H9 (cell line): ENCODE measurements around the gene SCTR. TPM values are rescaled to one million over a fixed set of nuclear protein-coding genes. Genes with fewer than 3 reads are reported as not detected.

Source experiments
- DNase-seq: peaks from one replicate; pipeline ENCODE4 v3.0.0-alpha.2; 2017
- H2AFZ ChIP-seq: one replicate; pipeline ENCODE4 v1.6.1; 2013; ENCODE audit warnings: mild to moderate bottlenecking, low read length, control low read depth, moderate library complexity
- H2AK5ac ChIP-seq: 2 replicates; pipeline ENCODE4 v1.6.1; 2013; ENCODE audit warnings: low read length, control low read depth, mixed read lengths; ENCODE audit not compliant: insufficient read length
- H2BK120ac ChIP-seq: one replicate; pipeline ENCODE4 v1.6.1; 2013; ENCODE audit warnings: low read depth, mild to moderate bottlenecking, low read length, control low read depth, inconsistent platforms; ENCODE audit not compliant: poor library complexity, severe bottlenecking
- H2BK12ac ChIP-seq: 2 replicates; pipeline ENCODE4 v1.6.1; 2013; ENCODE audit warnings: low read length, control low read depth, mixed read lengths, low read depth; ENCODE audit not compliant: insufficient read length
- H2BK15ac ChIP-seq: 2 replicates; pipeline ENCODE4 v1.6.1; 2013; ENCODE audit warnings: low read depth, low read length, control low read depth
- H2BK20ac ChIP-seq: one replicate; pipeline ENCODE4 v1.6.1; 2013; ENCODE audit warnings: low read depth, mild to moderate bottlenecking, low read length, control low read depth, inconsistent platforms; ENCODE audit not compliant: poor library complexity, severe bottlenecking
- H2BK5ac ChIP-seq: 2 replicates; pipeline ENCODE4 v1.6.1; 2013; ENCODE audit warnings: low read length, control low read depth, mixed read lengths; ENCODE audit not compliant: insufficient read length
- H3K14ac ChIP-seq: 2 replicates; pipeline ENCODE4 v1.6.1; 2013; ENCODE audit warnings: low read length, control low read depth; ENCODE audit not compliant: insufficient read depth
- H3K18ac ChIP-seq: 2 replicates; pipeline ENCODE4 v1.6.1; 2013; ENCODE audit warnings: low read depth, mild to moderate bottlenecking, mixed read lengths, low read length, control low read depth; ENCODE audit not compliant: insufficient read length
- H3K23ac ChIP-seq: 2 replicates; pipeline ENCODE4 v1.6.1; 2013; ENCODE audit warnings: low read length, control low read depth, mixed read lengths, low read depth; ENCODE audit not compliant: insufficient read length
- H3K23me2 ChIP-seq: 2 replicates; pipeline ENCODE4 v1.6.1; 2013; ENCODE audit warnings: low read depth, mild to moderate bottlenecking, mixed read lengths, low read length, control low read depth; ENCODE audit not compliant: insufficient read length, poor library complexity, severe bottlenecking
- H3K27ac ChIP-seq: 2 replicates; pipeline ENCODE4 v1.5.1; 2013; ENCODE audit warnings: low read length, control low read depth, mixed read lengths, low read depth; ENCODE audit not compliant: insufficient read length
- H3K27me3 ChIP-seq: 2 replicates; pipeline ENCODE4 v1.6.1; 2013; ENCODE audit warnings: low read length, control low read depth, inconsistent platforms; ENCODE audit not compliant: insufficient read depth
- H3K4ac ChIP-seq: 2 replicates; pipeline ENCODE4 v1.6.1; 2013; ENCODE audit warnings: low read depth, mild to moderate bottlenecking, control low read depth, inconsistent platforms, low read length, moderate library complexity
- H3K4me1 ChIP-seq: 2 replicates; pipeline ENCODE4 v1.6.1; 2013; ENCODE audit warnings: low read length, control low read depth, inconsistent platforms; ENCODE audit not compliant: insufficient read depth
- H3K4me2 ChIP-seq: 2 replicates; pipeline ENCODE4 v1.6.1; 2013; ENCODE audit warnings: low read length, control low read depth, mixed read lengths; ENCODE audit not compliant: insufficient read length, insufficient read depth
- H3K56ac ChIP-seq: 2 replicates; pipeline ENCODE4 v1.6.1; 2013; ENCODE audit warnings: low read depth, mild to moderate bottlenecking, mixed read lengths, low read length, control low read depth; ENCODE audit not compliant: insufficient read length
- H3K79me1 ChIP-seq: 2 replicates; pipeline ENCODE4 v1.6.1; 2013; ENCODE audit warnings: low read depth, mild to moderate bottlenecking, moderate library complexity, low read length, control low read depth, inconsistent platforms; ENCODE audit not compliant: insufficient read depth, poor library complexity, severe bottlenecking
- H3K79me2 ChIP-seq: 2 replicates; pipeline ENCODE4 v1.6.1; 2013; ENCODE audit warnings: low read length, control low read depth, inconsistent platforms; ENCODE audit not compliant: insufficient read depth
- H3K9ac ChIP-seq: 2 replicates; pipeline ENCODE4 v1.6.1; 2013; ENCODE audit warnings: low read length, control low read depth, mixed read lengths; ENCODE audit not compliant: insufficient read length; ENCODE audit errors: extremely low read depth
- H3K9me3 ChIP-seq: one replicate; pipeline ENCODE4 v1.6.1; 2013; ENCODE audit warnings: low read depth, low read length, inconsistent platforms; ENCODE audit not compliant: control insufficient read depth
- H3T11ph ChIP-seq: one replicate; pipeline ENCODE4 v1.6.1; 2013; ENCODE audit warnings: mild to moderate bottlenecking, low read length, control low read depth, inconsistent platforms
- H4K20me1 ChIP-seq: one replicate; pipeline ENCODE4 v1.6.1; 2013; ENCODE audit not compliant: control insufficient read depth, insufficient read length, insufficient read depth
- H4K5ac ChIP-seq: 2 replicates; pipeline ENCODE4 v1.6.1; 2013; ENCODE audit warnings: low read depth, mild to moderate bottlenecking, mixed read lengths, low read length, control low read depth; ENCODE audit not compliant: insufficient read length
- H4K8ac ChIP-seq: replicated peaks from 2 replicates; pipeline ENCODE4 v1.6.1; 2013; ENCODE audit warnings: low read length, control low read depth, mixed read lengths, low read depth; ENCODE audit not compliant: insufficient read length
- H4K91ac ChIP-seq: 2 replicates; pipeline ENCODE4 v1.6.1; 2013; ENCODE audit warnings: low read depth, mild to moderate bottlenecking, moderate library complexity, mixed read lengths, low read length, control low read depth; ENCODE audit not compliant: insufficient read length
- H3K27ac Mint-ChIP-seq, 3 experiments: 2 replicates in 2 of 3; 3 replicates in 1 of 3; pipeline ENCODE4 v1.8.0; 2020 to 2021; ENCODE audit warnings: mixed read lengths in 3 of 3, mild to moderate bottlenecking in 1 of 3, moderate library complexity in 1 of 3
- H3K27me3 Mint-ChIP-seq: 2 replicates; pipeline ENCODE4 v1.8.0; 2021; ENCODE audit warnings: low read depth, mild to moderate bottlenecking, moderate library complexity, mixed read lengths
- H3K36me3 Mint-ChIP-seq, 3 experiments: 2 replicates in 2 of 3; 3 replicates in 1 of 3; pipeline ENCODE4 v1.8.0; 2020 to 2021; ENCODE audit warnings: low read depth in 3 of 3, mixed read lengths in 3 of 3; ENCODE audit not compliant: insufficient read depth in 1 of 3
- H3K4me1 Mint-ChIP-seq, 2 experiments: 2 replicates each; pipeline ENCODE4 v1.8.0; 2020; ENCODE audit warnings: mixed read lengths in 2 of 2
- H3K4me3 Mint-ChIP-seq, 2 experiments: 2 replicates in 1 of 2; 3 replicates in 1 of 2; pipeline ENCODE4 v1.8.0; 2020 to 2021; ENCODE audit warnings: mild to moderate bottlenecking in 2 of 2, mixed read lengths in 2 of 2, moderate library complexity in 1 of 2
- H3K9me3 Mint-ChIP-seq, 2 experiments: 2 replicates in 1 of 2; 3 replicates in 1 of 2; pipeline ENCODE4 v1.8.0; 2020; ENCODE audit warnings: mild to moderate bottlenecking in 2 of 2, mixed read lengths in 2 of 2, moderate library complexity in 1 of 2
- WGBS: extraction: QIAGEN DNeasy Blood & Tissue Kit; methylation state at CpG from one replicate; pipeline ENCODE4 v1.1.7; 2013; ENCODE audit warnings: missing lambda C conversion rate, low lambda C conversion rate, mixed read lengths; ENCODE audit not compliant: insufficient read length; ENCODE audit errors: extremely low coverage; 5-methylcytosine and 5-hydroxymethylcytosine counted together
- total RNA-seq: library from RNA; stranded (reverse); gene quantifications from 2 replicates; pipeline ENCODE4 v1.2.1, GENCODE V29; 2021
- TF ChIP-seq, protein P1 (sequence below): fragments of 200-600 bp; sonication (generic); conservative IDR thresholded peaks from 3 replicates; pipeline ENCODE4 v1.8.0; 2021; ENCODE audit warnings: antibody characterized with exemption, mild to moderate bottlenecking

The SCTR gene
- total RNA-seq, 1 experiment from 2014 or later, result not detected

DNA sequence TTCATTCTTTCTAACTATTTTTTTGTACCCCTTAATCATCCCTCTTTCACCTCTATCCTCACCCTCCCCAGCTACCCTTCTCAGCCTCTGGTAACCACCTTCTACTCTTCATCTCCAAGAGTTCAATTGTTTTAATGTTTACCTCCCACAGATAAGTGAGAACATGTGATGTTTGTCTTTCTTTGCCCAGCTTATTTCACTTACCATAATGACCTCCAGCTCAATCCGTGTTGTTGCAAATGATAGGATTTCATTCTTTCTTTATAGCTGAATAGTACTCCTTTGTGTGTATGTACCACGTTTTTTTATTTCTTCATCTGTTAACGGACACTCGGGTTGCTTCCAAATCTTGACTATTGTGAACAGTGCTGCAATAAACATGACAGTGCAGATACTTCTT, 114.8 kb downstream of the SCTR start:
- Histone ChIP-seq H2BK5ac (no peak overlapping the region), H3K4me2 (no peak overlapping the region), H2AK5ac (no peak overlapping the region), H3T11ph (no peak overlapping the region), H4K8ac (no peak overlapping the region), H3K14ac (no peak overlapping the region), H3K79me2 (no peaks in the 10 kb centered on the region), H2BK12ac (no peak overlapping the region), H2AFZ (no peak overlapping the region), H3K9me3 (no peaks in the 10 kb centered on the region), H3K23ac (no peak overlapping the region), H3K4ac (no peak overlapping the region), H3K79me1 (no peaks in the 10 kb centered on the region), H3K27ac (no peak overlapping the region), H3K18ac (no peak overlapping the region), H2BK20ac (no peak overlapping the region), H3K4me1 (no peaks in the 10 kb centered on the region; the same call in 1 of the 2 replicates), H4K5ac (no peak overlapping the region), H3K56ac (no peak overlapping the region), H3K23me2 (no peaks in the 10 kb centered on the region), H3K9ac (no peak overlapping the region), H2BK120ac (no peak overlapping the region), H2BK15ac (no peak overlapping the region), H4K20me1 (no peaks in the 10 kb centered on the region), H3K27me3 (no peaks in the 10 kb centered on the region), H4K91ac (no peak overlapping the region)
- Mint-ChIP-seq H3K36me3 (peaks cover 0 to 4% (median 3%) of the 10 kb centered on the region in 3 experiments; a peak in 2 of 7 replicates), H3K27me3 (no peaks in the 10 kb centered on the region), H3K4me1 (peaks cover 5 to 6% of the 10 kb centered on the region in 2 experiments; a peak in 2 of 4 replicates), H3K9me3 (peaks cover 2 to 11% of the 10 kb centered on the region in 2 experiments; a peak in 3 of 5 replicates), H3K4me3 (no peak overlapping the region), H3K27ac (no peak overlapping the region)
- no peak for DNase-seq
- TF ChIP-seq, protein P1, sequence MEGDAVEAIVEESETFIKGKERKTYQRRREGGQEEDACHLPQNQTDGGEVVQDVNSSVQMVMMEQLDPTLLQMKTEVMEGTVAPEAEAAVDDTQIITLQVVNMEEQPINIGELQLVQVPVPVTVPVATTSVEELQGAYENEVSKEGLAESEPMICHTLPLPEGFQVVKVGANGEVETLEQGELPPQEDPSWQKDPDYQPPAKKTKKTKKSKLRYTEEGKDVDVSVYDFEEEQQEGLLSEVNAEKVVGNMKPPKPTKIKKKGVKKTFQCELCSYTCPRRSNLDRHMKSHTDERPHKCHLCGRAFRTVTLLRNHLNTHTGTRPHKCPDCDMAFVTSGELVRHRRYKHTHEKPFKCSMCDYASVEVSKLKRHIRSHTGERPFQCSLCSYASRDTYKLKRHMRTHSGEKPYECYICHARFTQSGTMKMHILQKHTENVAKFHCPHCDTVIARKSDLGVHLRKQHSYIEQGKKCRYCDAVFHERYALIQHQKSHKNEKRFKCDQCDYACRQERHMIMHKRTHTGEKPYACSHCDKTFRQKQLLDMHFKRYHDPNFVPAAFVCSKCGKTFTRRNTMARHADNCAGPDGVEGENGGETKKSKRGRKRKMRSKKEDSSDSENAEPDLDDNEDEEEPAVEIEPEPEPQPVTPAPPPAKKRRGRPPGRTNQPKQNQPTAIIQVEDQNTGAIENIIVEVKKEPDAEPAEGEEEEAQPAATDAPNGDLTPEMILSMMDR, result no peak
- WGBS, result no CpG with 5 or more reads among the region's 4 CpGs
